Inflammatory macrophage (primary cell): Measurements from ENCODE around the gene SNTB2.

ENCODE experiments used
- DNase-seq, 2 donors: peaks; one replicate each; pipeline ENCODE4 v3.0.0-alpha.2; 2020 to 2022

The SNTB2 gene

GRCh38 chr16:69320740-69321073 is 133.7 kb downstream of the SNTB2 start:
- no peak for DNase-seq

- no peak for DNase-seq
Measured at GRCh38 chr16:69321080-69321479, 134.1 kb downstream of the SNTB2 start.

- no peak for DNase-seq
Measured at GRCh38 chr16:69322343-69322742, 135.4 kb downstream of the SNTB2 start.

GRCh38 chr16:69323415-69323814 is 136.5 kb downstream of the SNTB2 start:
- no peak for DNase-seq

GRCh38 chr16:69324013-69324531 is 137.1 kb downstream of the SNTB2 start:
- DNase-seq = peak; percentile 72 to 73

- DNase-seq = no peak
Measured at GRCh38 chr16:69324585-69325253, 137.8 kb downstream of the SNTB2 start.

GRCh38 chr16:69325784-69326171 is 138.8 kb downstream of the SNTB2 start:
- DNase-seq = no peak

- no peak for DNase-seq
Measured at GRCh38 chr16:69326172-69326873, 139.4 kb downstream of the SNTB2 start.

- no peak for DNase-seq
Measured at GRCh38 chr16:69327585-69328310, 140.8 kb downstream of the SNTB2 start.

GRCh38 chr16:69328854-69329316 is 141.9 kb downstream of the SNTB2 start:
- no peak for DNase-seq

GRCh38 chr16:69329369-69330285 is 142.7 kb downstream of the SNTB2 start:
- DNase-seq = peak in 1 of 2 donors; percentile 24

- peak; percentile 92 to 94 for DNase-seq
Measured at GRCh38 chr16:69330286-69331109, 143.5 kb downstream of the SNTB2 start, which contains the start of gene PDF. Gene PDF, minus strand, starts transcription at chr16:69330588. Its CDS starts 18 bp downstream, at chr16:69330570.

- no peak for DNase-seq
Measured at GRCh38 chr16:69334696-69335095, 147.7 kb downstream of the SNTB2 start.

- no peak for DNase-seq
Measured at GRCh38 chr16:69338557-69339288, 151.8 kb downstream of the SNTB2 start.

- peak; percentile 98 for DNase-seq
Measured at GRCh38 chr16:69339289-69340094, 152.5 kb downstream of the SNTB2 start, which contains the start of the genes COG8 and NIP7. Gene COG8, minus strand, starts transcription at chr16:69339564. Its CDS starts 12 bp downstream, at chr16:69339552. Gene NIP7, plus strand, starts transcription at chr16:69339772. Its CDS starts 58 bp downstream, at chr16:69339830.

- DNase-seq = no peak
Measured at GRCh38 chr16:69340095-69340644, 153.2 kb downstream of the SNTB2 start.

GRCh38 chr16:69344171-69344570 is 157.2 kb downstream of the SNTB2 start:
- DNase-seq = no peak

GRCh38 chr16:69345923-69346322 is 159.0 kb downstream of the SNTB2 start:
- DNase-seq = peak; percentile 58 to 79

GRCh38 chr16:69346683-69347082 is 159.7 kb downstream of the SNTB2 start:
- peak in 1 of 2 donors; percentile 19 for DNase-seq
